Measurements from ENCODE around the gene FBXL16.

DNA sequence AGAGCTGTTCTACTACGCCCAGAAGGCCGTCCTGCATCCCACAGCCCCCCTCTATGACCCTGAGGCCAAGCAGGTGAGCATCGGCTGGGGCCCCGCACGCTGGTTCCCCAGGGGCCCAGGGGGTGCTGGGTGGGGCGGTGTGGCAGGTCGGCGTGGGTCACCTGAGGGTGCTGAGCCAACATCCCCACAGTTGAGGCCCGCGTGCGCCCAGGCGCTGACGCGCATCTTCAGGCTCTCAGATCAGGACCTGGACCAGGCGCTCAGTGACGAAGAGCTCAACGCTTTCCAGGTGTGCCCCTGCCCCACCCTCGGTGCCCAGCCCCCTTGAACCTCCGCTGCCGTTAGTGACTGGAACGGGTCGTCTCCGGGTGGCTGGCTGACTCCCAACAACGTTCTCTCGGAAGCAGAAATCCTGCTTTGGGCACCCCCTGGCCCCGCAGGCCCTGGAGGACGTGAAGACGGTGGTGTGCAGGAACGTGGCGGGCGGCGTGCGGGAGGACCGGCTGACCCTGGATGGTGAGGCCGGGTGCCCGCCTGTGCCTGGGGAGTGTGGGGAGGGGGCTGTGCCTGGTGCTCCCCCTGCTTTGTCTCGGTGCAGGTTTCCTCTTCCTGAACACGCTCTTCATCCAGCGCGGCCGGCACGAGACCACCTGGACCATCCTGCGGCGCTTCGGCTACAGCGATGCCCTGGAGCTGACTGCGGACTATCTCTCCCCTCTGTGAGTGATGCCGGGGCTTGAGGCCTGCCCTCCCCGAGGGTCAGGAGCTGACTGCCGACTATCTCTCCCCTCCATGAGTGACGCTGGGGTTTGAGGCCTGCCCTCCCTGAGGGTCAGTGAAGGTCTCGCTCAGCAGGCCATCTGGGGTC lies 34.9 kb downstream of the FBXL16 start:
- TF ChIP-seq, protein P1, sequence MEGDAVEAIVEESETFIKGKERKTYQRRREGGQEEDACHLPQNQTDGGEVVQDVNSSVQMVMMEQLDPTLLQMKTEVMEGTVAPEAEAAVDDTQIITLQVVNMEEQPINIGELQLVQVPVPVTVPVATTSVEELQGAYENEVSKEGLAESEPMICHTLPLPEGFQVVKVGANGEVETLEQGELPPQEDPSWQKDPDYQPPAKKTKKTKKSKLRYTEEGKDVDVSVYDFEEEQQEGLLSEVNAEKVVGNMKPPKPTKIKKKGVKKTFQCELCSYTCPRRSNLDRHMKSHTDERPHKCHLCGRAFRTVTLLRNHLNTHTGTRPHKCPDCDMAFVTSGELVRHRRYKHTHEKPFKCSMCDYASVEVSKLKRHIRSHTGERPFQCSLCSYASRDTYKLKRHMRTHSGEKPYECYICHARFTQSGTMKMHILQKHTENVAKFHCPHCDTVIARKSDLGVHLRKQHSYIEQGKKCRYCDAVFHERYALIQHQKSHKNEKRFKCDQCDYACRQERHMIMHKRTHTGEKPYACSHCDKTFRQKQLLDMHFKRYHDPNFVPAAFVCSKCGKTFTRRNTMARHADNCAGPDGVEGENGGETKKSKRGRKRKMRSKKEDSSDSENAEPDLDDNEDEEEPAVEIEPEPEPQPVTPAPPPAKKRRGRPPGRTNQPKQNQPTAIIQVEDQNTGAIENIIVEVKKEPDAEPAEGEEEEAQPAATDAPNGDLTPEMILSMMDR (IDR thresholded peaks at IDR 0.05; ENCODE audit: low read length) = no peak
- no peak for TF ChIP-seq EZH2 (optimal IDR thresholded peaks at IDR 0.05; ENCODE audit: low read depth, low read length)
